OCI-LY1 (cell line): ENCODE measurements around the gene GSPT1.

ENCODE experiments used
- H2AFZ ChIP-seq: fragments of 200-600 bp; sonication (generic), shearing (Covaris generic); 2 replicates; pipeline ENCODE4 v1.6.0; 2014; ENCODE audit warnings: antibody characterized with exemption, mild to moderate bottlenecking, low read length
- H3F3A ChIP-seq: fragments of 200-600 bp; sonication (generic), shearing (Covaris generic); 2 replicates; pipeline ENCODE4 v1.6.0; 2014; ENCODE audit warnings: mild to moderate bottlenecking, antibody characterized with exemption, low read length, moderate library complexity; ENCODE audit not compliant: insufficient read depth
- H3K27ac ChIP-seq: fragments of 200-600 bp; sonication (generic); 2 replicates; pipeline ENCODE4 v1.5.1; 2014; ENCODE audit warnings: low read length, mixed run types, mild to moderate bottlenecking, low read depth; ENCODE audit not compliant: poor library complexity, severe bottlenecking
- H3K27me3 ChIP-seq: fragments of 200-600 bp; sonication (generic); 2 replicates; pipeline ENCODE4 v1.6.0; 2014; ENCODE audit warnings: antibody characterized with exemption, mild to moderate bottlenecking, low read length, moderate library complexity; ENCODE audit not compliant: insufficient read depth
- H3K36me3 ChIP-seq: fragments of 200-600 bp; sonication (generic); 2 replicates; pipeline ENCODE4 v1.6.1; 2014; ENCODE audit warnings: mild to moderate bottlenecking, antibody characterized with exemption, low read length, moderate library complexity, mixed read lengths; ENCODE audit not compliant: insufficient read depth
- H3K4me1 ChIP-seq: fragments of 200-600 bp; sonication (generic); 2 replicates; pipeline ENCODE4 v1.5.1; 2014; ENCODE audit warnings: mild to moderate bottlenecking, low read length, moderate library complexity; ENCODE audit not compliant: insufficient read depth, severe bottlenecking
- H3K4me2 ChIP-seq: fragments of 200-600 bp; sonication (generic), shearing (Covaris generic); 2 replicates; pipeline ENCODE4 v1.6.1; 2014; ENCODE audit warnings: low read length
- H3K4me3 ChIP-seq: fragments of 200-600 bp; sonication (generic); 2 replicates; pipeline ENCODE4 v1.5.1; 2014; ENCODE audit warnings: low read length, low read depth, mild to moderate bottlenecking, mixed read lengths; ENCODE audit not compliant: poor library complexity, severe bottlenecking
- H3K79me2 ChIP-seq: fragments of 200-600 bp; shearing (Covaris generic); 2 replicates; pipeline ENCODE4 v1.6.1; 2016; ENCODE audit warnings: mixed run types, low read length, mixed read lengths; ENCODE audit not compliant: insufficient read depth
- H3K9ac ChIP-seq: fragments of 200-600 bp; sonication (generic), shearing (Covaris generic); 2 replicates; pipeline ENCODE4 v1.6.1; 2014; ENCODE audit warnings: mild to moderate bottlenecking, low read length, mixed read lengths
- H3K9me2 ChIP-seq: fragments of 200-600 bp; sonication (generic), shearing (Covaris generic); 2 replicates; pipeline ENCODE4 v1.6.1; 2014; ENCODE audit warnings: low read depth, mild to moderate bottlenecking, low read length, mixed read lengths
- H3K9me3 ChIP-seq: fragments of 200-600 bp; shearing (Covaris generic); 2 replicates; pipeline ENCODE4 v1.6.1; 2014; ENCODE audit warnings: low read length, mixed read lengths
- H4K20me1 ChIP-seq: fragments of 200-600 bp; sonication (generic), shearing (Covaris generic); 2 replicates; pipeline ENCODE4 v1.6.0; 2016; ENCODE audit warnings: mild to moderate bottlenecking, low read length; ENCODE audit not compliant: insufficient read depth
- EZH2 ChIP-seq: fragments of 200-600 bp; sonication (generic), shearing (Covaris generic); IDR thresholded peaks from 2 replicates; pipeline ENCODE4 v1.8.0; 2017; ENCODE audit warnings: borderline replicate concordance, mixed run types, mild to moderate bottlenecking, antibody characterized with exemption, low read length, moderate library complexity, mixed read lengths
- TF ChIP-seq, protein P1 (sequence below): fragments of 200-600 bp; sonication (generic), shearing (Covaris generic); IDR thresholded peaks from 2 replicates; pipeline ENCODE4 v1.5.1; 2017; ENCODE audit warnings: mild to moderate bottlenecking, antibody characterized with exemption, low read length, moderate library complexity, mixed read lengths

Gene GSPT1

GRCh38 chr16:11913425-11914079, 2.2 kb downstream of the GSPT1 start:
- Histone ChIP-seq H3K4me3 (peak overlapping the region; percentile 70), H3K4me2 (peak overlapping the region; percentile 97), H3K79me2 (peaks cover 68% of the 10 kb centered on the region), H3F3A (no peaks in the 10 kb centered on the region), H3K27ac (peak overlapping the region; percentile 41), H3K9me2 (no peaks in the 10 kb centered on the region), H3K9me3 (no peaks in the 10 kb centered on the region), H3K9ac (peak overlapping the region; percentile 86), H4K20me1 (no peaks in the 10 kb centered on the region), H3K27me3 (no peaks in the 10 kb centered on the region), H2AFZ (no peak overlapping the region), H3K4me1 (peaks cover 54% of the 10 kb centered on the region), H3K36me3 (peaks cover 21% of the 10 kb centered on the region)
- TF ChIP-seq, protein P1, sequence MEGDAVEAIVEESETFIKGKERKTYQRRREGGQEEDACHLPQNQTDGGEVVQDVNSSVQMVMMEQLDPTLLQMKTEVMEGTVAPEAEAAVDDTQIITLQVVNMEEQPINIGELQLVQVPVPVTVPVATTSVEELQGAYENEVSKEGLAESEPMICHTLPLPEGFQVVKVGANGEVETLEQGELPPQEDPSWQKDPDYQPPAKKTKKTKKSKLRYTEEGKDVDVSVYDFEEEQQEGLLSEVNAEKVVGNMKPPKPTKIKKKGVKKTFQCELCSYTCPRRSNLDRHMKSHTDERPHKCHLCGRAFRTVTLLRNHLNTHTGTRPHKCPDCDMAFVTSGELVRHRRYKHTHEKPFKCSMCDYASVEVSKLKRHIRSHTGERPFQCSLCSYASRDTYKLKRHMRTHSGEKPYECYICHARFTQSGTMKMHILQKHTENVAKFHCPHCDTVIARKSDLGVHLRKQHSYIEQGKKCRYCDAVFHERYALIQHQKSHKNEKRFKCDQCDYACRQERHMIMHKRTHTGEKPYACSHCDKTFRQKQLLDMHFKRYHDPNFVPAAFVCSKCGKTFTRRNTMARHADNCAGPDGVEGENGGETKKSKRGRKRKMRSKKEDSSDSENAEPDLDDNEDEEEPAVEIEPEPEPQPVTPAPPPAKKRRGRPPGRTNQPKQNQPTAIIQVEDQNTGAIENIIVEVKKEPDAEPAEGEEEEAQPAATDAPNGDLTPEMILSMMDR: no peak

- peaks cover 65% of the 10 kb centered on the region for H3K4me1 ChIP-seq
- peaks cover 97% of the 10 kb centered on the region for H3K79me2 ChIP-seq
- H3K9ac ChIP-seq: peak overlapping the region; percentile 38; the same call in 1 of the 2 replicates
- peak overlapping the region; percentile 32 for H3K4me3 ChIP-seq
- TF ChIP-seq, protein P1: no peak
- no peak for TF ChIP-seq EZH2
- H3F3A ChIP-seq: no peaks in the 10 kb centered on the region; the same call in 1 of the 2 replicates
- no peak overlapping the region for H2AFZ ChIP-seq
- peak overlapping the region; percentile 48 for H3K27ac ChIP-seq
- H3K27me3 ChIP-seq: no peaks in the 10 kb centered on the region
- H4K20me1 ChIP-seq: peaks cover 5% of the 10 kb centered on the region; the same call in 1 of the 2 replicates
- H3K9me2 ChIP-seq: no peaks in the 10 kb centered on the region
- peak overlapping the region; percentile 47 for H3K4me2 ChIP-seq
- peaks cover 52% of the 10 kb centered on the region for H3K36me3 ChIP-seq
- H3K9me3 ChIP-seq: no peaks in the 10 kb centered on the region
These were observed 5.9 kb downstream of the GSPT1 start for GRCh38 chr16:11909653-11910545.

DNA sequence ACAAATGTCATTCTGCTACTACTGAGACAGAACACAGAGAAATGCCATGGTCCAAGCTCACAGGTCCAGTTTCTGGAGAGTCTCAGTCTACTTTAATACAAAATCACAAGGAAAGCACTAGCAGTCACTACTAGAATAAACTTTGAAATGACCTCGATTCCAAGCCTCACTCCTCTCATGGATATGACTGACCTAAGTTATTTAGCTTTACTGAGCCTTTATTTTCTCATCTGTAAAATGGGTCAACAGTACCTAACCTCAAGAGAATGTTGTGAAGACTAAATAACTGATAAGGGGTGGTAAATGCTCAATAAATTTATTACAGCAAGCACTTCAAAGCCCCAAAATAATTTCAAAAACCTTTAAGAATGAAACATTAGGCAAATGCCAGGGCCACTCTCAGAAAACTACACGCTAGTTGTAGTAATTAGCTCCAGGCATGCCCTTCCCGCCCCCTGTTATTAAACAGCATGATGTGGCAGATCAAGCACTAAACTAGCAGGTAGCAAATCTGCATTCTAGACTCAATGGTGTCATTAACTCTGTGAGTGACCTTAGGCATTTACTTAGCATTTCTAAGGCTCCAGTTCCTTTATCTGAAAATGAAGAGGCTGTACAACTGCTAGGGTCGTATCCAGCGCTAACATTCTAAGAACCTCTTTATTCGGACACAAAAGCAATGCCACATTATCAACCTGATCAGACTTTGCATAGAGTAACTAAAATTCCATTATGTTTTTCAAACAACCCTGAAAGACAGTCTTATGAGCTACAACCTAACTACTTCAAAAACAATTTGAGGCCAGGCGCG, 8.4 kb downstream of the GSPT1 start:
- Histone ChIP-seq H3F3A (no peaks in the 10 kb centered on the region; the same call in 1 of the 2 replicates), H3K79me2 (peaks cover 95% of the 10 kb centered on the region), H3K36me3 (peaks cover 62% of the 10 kb centered on the region), H3K27me3 (no peaks in the 10 kb centered on the region), H3K9me3 (no peaks in the 10 kb centered on the region), H3K27ac (no peak overlapping the region), H3K4me3 (no peak overlapping the region), H2AFZ (no peak overlapping the region), H3K4me2 (no peak overlapping the region), H3K9me2 (no peaks in the 10 kb centered on the region), H3K9ac (no peak overlapping the region), H3K4me1 (peaks cover 45% of the 10 kb centered on the region), H4K20me1 (peaks cover 5% of the 10 kb centered on the region; the same call in 1 of the 2 replicates)
- TF ChIP-seq, protein P1: no peak
- TF ChIP-seq EZH2: no peak
